OCI-LY7 (cell line): Measurements from ENCODE around the gene TRAF3.

ENCODE experiments used
- CTCF ChIP-seq: fragments of 200-600 bp; sonication (generic); conservative IDR thresholded peaks from 2 replicates; pipeline ENCODE4 v1.5.1; 2014; ENCODE audit warnings: mild to moderate bottlenecking, antibody characterized with exemption, low read length, moderate library complexity, mixed read lengths
- EZH2phosphoT487 ChIP-seq: fragments of 200-600 bp; sonication (generic); IDR thresholded peaks from 2 replicates; pipeline ENCODE4 v1.6.1; 2018; ENCODE audit warnings: low read depth, borderline replicate concordance, mild to moderate bottlenecking, mixed run types, antibody characterized with exemption, low read length, moderate library complexity, mixed read lengths

GRCh38 chr14:102772781-102773570 lies 4.3 kb upstream of the TRAF3 start:
- TF ChIP-seq CTCF: peak; percentile 59
- no peak for TF ChIP-seq EZH2phosphoT487
